Cerebellar cortex (tissue), 1 donor: Measurements from ENCODE around the gene PDLIM3.
A peak's percentile ranks its signal among the peaks of the same experiment; 100 is the strongest.

Experiments
- DNase-seq: peaks from one replicate; pipeline ENCODE4 v3.0.0-alpha.2; 2015; ENCODE audit warnings: low spot score

Gene PDLIM3

DNA sequence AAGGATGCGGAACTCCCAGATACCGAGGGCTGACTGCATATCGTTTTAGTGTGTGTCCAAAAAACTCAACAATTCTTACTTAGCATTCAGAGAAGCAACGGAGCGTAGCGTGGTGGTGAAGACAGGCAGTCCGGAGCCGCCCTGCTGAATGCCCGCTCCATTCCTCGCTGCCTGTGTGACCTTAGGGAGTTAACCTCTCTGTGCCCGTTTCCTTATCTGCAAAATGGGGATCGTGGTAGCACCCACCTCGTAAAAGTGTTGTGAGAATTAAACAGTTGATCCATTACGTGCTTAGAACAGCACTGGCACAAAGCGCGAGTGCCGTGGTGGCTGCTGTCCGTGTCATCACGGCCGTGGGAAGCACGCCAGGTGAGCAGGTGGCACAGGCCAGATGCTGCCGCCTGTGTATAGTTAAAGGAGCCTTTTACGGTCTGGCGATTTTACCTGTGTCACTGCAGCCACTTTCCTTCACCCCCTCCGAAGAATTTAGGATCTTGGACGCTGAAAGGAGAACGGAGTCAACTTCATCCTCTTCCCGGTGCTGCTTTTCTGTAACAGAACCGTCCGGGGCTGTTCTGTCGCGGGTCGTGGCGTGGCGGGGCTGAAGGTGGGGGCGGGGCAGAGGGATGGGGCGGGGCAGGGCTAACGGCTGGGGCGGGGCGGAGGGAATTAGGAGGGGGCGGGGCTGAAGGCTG is 64.7 kb downstream of the PDLIM3 start:
- DNase-seq = peak; percentile 73

DNA sequence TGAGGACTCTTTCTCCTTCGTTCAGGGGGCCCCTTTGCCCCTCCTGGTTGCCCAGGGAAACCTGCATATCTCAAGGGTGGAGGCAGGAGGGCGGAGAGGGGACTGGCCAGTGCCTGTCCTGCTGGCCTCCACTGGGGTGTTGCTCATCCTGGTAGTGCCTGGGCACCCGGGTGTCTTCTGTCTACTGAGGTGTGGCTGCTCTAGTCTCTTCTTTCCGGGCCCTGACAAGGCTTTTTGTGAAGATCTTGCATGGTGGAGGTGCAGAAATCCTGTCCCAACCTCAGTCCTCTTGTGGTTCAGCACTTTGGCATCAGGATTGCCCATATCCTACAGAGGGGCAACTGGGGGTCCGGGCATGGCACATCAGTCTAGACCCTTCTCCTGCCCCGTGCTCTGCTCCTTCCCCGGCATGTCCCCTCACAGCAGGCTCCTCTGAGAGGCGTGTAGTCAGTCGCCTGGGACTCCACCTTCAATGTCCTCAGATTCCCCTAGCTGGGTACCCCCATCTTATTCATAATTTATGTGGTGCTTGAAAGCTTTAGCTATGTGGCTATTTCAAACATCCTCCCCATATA is 65.6 kb downstream of the PDLIM3 start:
- DNase-seq = peak; percentile 33

DNA sequence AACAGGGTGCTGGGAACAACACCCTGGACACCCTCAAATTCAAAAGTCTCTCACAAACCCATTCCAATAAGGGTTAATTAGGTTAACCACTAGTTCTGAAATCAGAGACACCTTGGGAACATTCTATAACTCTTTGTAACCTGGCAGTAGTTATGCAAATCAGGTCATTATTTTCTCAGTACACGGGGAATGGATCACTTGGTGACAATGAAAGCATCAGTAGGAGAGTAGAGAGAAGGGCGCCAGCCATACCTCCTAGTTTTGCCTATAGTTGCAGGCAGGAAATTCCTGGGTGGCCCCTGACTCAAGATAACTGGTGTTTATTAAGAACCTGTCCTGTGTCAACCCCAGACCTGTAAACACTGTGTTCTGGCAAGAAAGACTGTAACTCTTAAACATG is 66.3 kb downstream of the PDLIM3 start:
- DNase-seq = peak; percentile 3

DNA sequence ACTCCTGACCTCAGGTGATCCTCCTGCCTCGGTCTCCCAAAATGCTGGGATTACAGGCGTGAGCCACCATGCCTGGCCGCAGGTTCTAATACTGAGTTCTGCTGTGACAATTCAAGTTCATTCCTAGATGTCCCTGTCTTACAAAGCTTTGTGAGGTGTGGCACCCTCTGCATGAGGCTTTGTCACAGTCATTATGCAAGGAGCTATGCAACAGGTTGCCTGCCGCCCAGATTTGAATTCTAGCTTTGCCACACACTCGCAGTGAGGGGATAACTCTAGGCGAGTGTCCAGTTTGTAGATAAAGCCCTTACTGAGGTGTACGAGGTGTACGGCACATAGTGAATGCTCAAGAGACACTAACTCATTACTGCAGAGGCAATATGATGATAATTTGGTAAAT is 67.3 kb downstream of the PDLIM3 start:
- no peak for DNase-seq

DNA sequence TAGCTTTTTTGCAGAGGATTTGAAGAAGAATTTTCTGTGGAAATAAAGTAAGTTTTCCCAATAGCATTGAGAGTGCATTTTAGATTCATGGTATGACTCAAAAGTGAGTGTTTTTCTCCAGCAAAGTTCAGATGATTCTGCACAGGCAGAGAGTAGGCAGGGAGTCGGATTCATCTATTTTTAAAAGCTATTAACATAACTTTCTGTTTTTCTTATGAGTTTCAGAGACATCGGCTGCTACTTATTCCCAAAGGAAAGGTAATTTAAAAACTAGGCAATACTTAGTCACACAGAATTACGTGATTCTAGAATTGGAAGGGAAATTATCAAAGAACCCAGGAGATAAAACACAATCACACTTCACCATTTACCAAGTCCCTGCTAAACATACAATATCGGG is 68.2 kb downstream of the PDLIM3 start:
- no peak for DNase-seq

DNA sequence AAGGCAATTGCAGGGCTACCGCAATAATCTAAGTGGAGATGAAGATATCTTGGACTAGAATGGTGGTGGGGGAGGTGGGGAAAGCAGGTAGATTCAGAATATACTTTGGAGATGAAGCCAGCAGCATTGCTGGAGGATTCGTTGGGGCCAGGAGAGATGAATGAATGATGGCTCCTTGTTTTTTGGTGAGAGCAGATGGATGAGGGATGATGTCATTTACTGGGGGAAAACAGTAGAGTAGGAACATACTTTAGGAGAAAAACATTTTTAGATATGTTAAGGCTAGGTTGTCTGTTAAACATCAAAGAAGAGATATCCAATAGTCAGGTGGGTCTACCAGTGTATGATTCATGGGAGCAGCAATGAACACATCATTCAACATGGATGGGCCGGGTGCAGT is 69.6 kb downstream of the PDLIM3 start:
- DNase-seq = no peak

DNA sequence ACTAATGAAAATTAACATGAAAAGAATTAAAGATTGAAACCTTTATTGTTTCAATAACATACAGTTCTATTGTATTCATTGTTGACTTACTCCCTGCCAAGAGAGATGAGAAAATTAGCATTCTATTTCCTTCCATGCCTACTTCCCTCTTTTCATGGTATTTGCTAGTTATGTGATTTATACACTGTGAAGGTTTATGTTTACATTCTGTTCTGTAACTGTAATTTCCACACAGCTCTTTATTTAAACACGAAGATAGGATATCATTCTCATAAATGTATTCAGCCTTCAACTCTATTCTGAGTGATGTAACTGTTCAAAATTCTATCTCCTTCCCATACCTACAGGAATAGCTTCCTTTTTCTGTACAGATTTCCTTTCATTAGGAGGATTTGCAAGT is 70.4 kb downstream of the PDLIM3 start:
- DNase-seq = no peak

DNA sequence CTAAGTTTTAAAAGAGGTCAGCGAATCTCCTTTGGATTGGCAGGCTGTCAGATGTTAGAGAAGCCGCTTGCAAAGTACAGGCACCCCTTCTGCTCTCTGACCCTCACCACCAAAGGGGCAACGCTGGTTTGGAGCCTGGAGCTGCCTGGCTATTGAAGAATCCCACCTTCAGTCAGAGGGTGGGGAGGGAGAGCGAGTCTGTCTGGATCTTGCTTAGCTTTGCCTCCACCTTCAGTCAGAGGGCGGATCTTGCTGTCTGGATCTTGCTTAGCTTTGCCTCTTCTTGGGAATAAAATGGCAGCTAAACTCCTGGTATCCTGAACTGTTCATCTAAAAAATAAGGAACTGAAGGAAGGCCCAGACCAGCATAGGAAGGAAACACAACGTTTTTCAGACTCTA is 71.1 kb downstream of the PDLIM3 start:
- DNase-seq = no peak

DNA sequence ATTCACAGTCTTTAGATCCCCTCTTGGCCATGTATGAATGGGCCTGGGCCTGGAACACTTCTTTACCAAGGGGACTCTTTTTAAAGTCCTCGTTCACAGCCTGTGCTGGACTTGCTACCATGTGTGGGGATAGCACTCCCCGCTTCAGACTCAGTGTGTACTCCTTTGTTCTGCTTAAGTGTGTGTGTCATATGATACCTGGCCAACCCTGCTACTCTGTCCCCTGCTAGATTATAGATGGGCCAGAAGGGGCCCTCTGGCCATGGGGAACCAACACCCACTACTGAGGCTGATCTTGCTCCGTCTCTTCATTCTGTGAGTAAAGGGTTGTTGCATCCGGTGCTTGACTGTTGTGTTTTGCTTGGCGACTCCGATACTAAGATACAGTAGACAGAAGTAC is 71.8 kb downstream of the PDLIM3 start:
- DNase-seq = no peak

DNA sequence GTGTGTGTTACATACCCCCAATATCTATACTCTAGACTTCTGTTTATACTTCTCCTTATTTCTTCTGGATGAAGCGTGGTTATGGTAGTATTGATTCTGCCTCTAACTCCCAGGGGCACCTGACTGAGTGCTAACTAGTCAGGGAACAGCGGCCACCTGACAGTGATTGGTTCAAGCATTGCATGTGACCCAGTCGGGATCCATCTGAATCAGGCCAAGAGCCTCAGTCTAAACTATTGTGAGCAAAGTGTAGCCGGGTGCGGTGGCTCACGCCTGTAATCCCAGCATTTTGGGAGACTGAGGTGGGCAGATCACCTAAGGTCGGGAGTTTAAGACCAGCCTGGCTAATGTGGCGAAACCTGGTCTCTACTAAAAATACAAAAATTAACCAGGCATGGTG is 73.7 kb downstream of the PDLIM3 start:
- DNase-seq = no peak

DNA sequence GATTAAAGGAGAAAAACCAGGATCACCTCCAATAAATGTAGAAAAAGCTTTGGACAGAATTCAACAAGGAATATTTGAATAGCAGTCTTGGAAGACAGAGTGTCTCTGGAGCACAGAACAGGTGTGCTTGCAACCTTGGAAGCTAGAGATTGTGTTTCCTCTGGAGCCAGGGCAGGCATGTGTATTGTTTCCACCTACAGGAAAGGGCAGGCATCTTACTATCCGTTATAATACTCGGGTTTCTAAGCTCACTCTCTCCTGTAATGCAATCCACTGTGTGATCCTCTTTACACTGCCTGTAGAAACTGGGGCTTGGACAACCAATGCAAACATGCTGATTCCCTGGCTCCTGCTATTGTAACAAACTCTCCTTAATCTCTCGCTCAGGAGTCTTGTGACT is 78.2 kb downstream of the PDLIM3 start:
- DNase-seq = no peak

DNA sequence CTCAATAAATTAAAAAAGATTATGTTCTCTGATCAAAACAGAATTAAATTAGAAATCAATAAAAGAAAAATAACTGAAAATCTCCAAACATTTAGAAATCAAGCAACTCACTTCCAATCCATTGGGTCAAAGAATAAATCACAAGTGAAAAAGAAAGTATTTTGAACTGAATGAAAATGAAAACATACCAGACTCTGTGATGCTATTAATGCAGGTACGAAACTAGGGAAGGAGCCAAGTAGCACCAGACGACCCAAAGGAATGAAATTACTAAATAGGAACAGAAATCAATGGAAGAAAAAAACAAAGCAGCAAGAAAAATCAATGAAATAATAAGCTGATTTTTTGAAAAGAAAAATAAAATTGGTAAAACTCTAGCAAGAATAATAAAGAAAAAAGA is 79.2 kb downstream of the PDLIM3 start:
- no peak for DNase-seq
